Posterior vena cava (tissue), 2 donors: ENCODE data around the gene RFC3. TPM values are rescaled to one million over a fixed set of nuclear protein-coding genes. Genes with fewer than 3 reads are reported as not detected.

ENCODE experiments used
- DNase-seq: peaks from one replicate; pipeline ENCODE4 v3.0.0-alpha.2; 2020; ENCODE audit warnings: low spot score
- intact Hi-C, 2 donors: fragments of 100-400 bp; cut with DNase I; formaldehyde crosslinking; loops; one replicate each; pipeline versions ENCODE4 v1.14.1 to v1.14.2; 2022 to 2023
- total RNA-seq, 2 donors: library from RNA; stranded (reverse); fragmentation: NEBNext Ultra II Directional; extraction: Animal tissue kit (Norgen Biotek cat#: 25700); gene quantifications; one replicate each; pipeline ENCODE4 v1.2.1, GENCODE V29; 2021
- donor health status: DM: yes; HTN: yes; CAD: no.
- donor health status: DM: yes; HTN: yes; CAD: no.

The RFC3 gene
- total RNA-seq, 2 donors from 2014 or later, result 5.2 to 5.3 TPM

- intact Hi-C loops, result no loop called here
- no peak for DNase-seq
Observed at GRCh38 chr13:33860526-33860925, 42.6 kb downstream of the RFC3 start.

GRCh38 chr13:33862016-33862415 lies 44.1 kb downstream of the RFC3 start:
- intact Hi-C loops, result no loop called here
- DNase-seq, result no peak

- no peak for DNase-seq
- intact Hi-C loops, result no loop called here
Observed at GRCh38 chr13:33863188-33863789, 45.3 kb downstream of the RFC3 start.

GRCh38 chr13:33865945-33866344 lies 48.0 kb downstream of the RFC3 start:
- no peak for DNase-seq
- intact Hi-C loops, result no loop called here

- no peak for DNase-seq
- intact Hi-C loops, result no loop called here
Observed at GRCh38 chr13:33867472-33867871, 49.5 kb downstream of the RFC3 start.

GRCh38 chr13:33868343-33868994 lies 50.5 kb downstream of the RFC3 start:
- DNase-seq, result no peak
- intact Hi-C loops, result no loop called here

GRCh38 chr13:33869005-33869404 lies 51.1 kb downstream of the RFC3 start:
- no peak for DNase-seq
- intact Hi-C loops, result no loop called here

GRCh38 chr13:33870046-33870668 lies 52.2 kb downstream of the RFC3 start:
- intact Hi-C loops, result no loop called here
- no peak for DNase-seq

GRCh38 chr13:33871207-33872004 lies 53.5 kb downstream of the RFC3 start:
- intact Hi-C loops, result no loop called here
- DNase-seq, result no peak

GRCh38 chr13:33872005-33872351 lies 54.0 kb downstream of the RFC3 start:
- no peak for DNase-seq
- intact Hi-C loops, result no loop called here

- intact Hi-C loops, result no loop called here
- DNase-seq, result no peak
Observed at GRCh38 chr13:33873251-33873908, 55.4 kb downstream of the RFC3 start.

- DNase-seq, result no peak
- intact Hi-C loops, result no loop called here
Observed at GRCh38 chr13:33874871-33875270, 56.9 kb downstream of the RFC3 start.

GRCh38 chr13:33875618-33876401 lies 57.9 kb downstream of the RFC3 start:
- no peak for DNase-seq
- intact Hi-C loops, result no loop called here

GRCh38 chr13:33876716-33877394 lies 58.9 kb downstream of the RFC3 start:
- no peak for DNase-seq
- intact Hi-C loops, result no loop called here

GRCh38 chr13:33879118-33879517 lies 61.2 kb downstream of the RFC3 start:
- intact Hi-C loops, result no loop called here
- no peak for DNase-seq

GRCh38 chr13:33882804-33883203 lies 64.9 kb downstream of the RFC3 start:
- no peak for DNase-seq
- intact Hi-C loops, result no loop called here

- intact Hi-C loops, result no loop called here
- no peak for DNase-seq
Observed at GRCh38 chr13:33884531-33885220, 66.7 kb downstream of the RFC3 start.
